ENCODE measurements around the gene RAB28.

The RAB28 gene

GRCh38 chr4:13509442-13509841 lies 25.3 kb upstream of the RAB28 start:
- DNase-seq (ENCODE audit: low spot score), result no peak

GRCh38 chr4:13504374-13504773 lies 20.2 kb upstream of the RAB28 start:
- DNase-seq (ENCODE audit: low spot score), result no peak

DNA sequence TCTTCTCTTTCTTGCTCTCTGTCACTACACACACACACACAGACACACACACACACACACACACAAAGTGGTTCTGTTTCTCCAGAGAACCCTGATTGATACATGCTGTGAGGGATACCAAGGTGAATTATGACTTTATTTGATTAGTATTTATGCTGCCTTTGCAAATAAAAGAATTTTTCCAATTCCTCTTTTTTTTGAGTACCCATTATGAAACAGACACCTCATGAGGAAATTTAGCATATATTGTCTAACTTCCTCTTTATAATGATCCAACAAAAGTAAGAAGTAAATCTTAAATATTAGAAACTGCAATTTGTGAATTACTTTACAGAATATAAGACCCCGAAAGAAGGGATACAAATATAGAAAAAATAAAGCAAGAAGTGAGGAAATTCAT lies 14.3 kb upstream of the RAB28 start:
- no peak for DNase-seq (ENCODE audit: low spot score)

GRCh38 chr4:13496605-13497004 lies 12.5 kb upstream of the RAB28 start:
- DNase-seq (ENCODE audit: low spot score), result no peak

DNA sequence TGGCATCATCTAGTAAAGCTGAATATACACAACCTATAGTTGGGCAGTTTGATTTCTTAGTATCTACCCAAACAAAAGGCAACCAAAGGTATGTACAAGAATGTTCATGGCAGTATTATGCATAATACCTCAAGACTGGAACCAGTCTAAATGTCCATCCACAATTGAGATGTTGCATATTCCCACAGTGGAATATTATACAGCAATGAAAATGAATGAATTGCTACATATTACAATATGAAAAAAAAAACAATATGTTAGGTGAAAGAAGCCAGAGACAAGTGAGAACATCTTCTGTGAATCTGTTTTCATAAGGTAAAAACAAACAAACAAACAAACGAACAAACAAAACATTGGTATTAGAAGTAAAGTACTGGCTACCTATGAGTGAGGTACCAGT lies 11.6 kb upstream of the RAB28 start:
- DNase-seq (ENCODE audit: low spot score), result no peak

GRCh38 chr4:13493793-13494192 lies 9.7 kb upstream of the RAB28 start:
- no peak for DNase-seq (ENCODE audit: low spot score)

DNA sequence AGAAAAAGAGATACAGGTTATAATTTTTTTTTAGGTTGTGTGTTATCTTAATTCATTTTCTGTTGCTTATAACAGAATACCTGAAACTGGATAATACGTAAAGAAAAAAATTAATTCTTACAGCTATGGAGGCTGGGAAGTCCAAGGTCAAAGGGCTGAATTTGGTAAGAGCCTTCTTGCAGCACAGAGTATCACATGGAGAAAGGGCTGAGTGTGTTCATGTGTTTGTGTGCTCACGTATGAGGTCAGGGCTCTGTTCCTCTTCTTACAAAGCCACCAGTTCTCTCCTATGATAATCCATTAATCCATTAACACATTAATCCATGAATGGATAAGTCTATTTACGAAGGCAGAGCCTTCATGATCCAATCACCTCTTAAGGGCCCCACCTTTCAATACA lies 8.6 kb upstream of the RAB28 start:
- no peak for DNase-seq (ENCODE audit: low spot score)

DNA sequence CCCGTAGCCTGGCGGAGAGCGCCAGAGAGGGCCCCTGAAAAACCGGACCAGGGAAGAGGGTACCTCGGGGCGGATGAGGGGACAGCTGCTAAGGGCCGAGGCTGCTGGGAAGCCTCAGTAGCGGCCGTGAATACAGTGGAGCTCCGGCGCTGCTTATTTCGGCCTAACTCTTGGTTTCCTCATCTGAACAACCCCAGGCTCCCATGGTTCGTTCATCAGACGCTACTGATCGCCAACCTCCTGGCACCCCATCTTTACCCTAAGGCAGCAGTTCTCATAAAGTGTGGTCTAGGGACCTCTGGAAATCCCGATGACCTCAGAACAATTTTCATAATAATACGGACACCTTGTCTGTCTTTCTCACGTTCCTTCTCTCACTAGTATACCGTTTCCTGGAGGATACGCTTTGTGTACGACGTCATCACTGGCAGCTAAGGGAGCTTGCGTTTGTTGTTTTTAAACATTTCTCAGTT lies 645 bp upstream of the RAB28 start:
- peak; percentile 14 for DNase-seq (ENCODE audit: low spot score)

GRCh38 chr4:13483768-13484121 lies 395 bp downstream of the RAB28 start:
- DNase-seq (ENCODE audit: low spot score), result peak; percentile 57

- DNase-seq (ENCODE audit: low spot score), result no peak
Observed at GRCh38 chr4:13483136-13483767, 888 bp downstream of the RAB28 start.

- no peak for DNase-seq (ENCODE audit: low spot score)
Observed at GRCh38 chr4:13481569-13481968, 2.6 kb downstream of the RAB28 start.

DNA sequence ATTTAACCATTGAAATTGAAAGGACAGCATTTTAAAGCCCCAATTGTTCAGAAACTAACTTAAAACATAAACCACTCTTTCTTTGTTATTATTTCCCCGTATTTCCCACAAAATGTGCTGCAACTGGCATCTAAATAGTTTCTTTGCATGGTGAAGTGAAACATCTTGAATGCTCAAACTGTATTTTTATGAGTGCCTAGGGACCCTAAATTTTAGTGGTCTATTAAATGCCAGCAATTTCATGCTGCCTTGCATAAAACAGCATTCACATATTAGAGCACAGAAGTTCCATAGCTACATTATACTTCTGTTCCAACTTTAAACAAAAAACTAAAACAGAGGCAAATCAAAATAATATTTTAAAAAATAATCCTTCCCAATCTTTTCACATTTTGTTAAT lies 5.4 kb downstream of the RAB28 start:
- DNase-seq (ENCODE audit: low spot score), result no peak

- DNase-seq (ENCODE audit: low spot score), result no peak
Observed at GRCh38 chr4:13478131-13478530, 6.0 kb downstream of the RAB28 start.

DNA sequence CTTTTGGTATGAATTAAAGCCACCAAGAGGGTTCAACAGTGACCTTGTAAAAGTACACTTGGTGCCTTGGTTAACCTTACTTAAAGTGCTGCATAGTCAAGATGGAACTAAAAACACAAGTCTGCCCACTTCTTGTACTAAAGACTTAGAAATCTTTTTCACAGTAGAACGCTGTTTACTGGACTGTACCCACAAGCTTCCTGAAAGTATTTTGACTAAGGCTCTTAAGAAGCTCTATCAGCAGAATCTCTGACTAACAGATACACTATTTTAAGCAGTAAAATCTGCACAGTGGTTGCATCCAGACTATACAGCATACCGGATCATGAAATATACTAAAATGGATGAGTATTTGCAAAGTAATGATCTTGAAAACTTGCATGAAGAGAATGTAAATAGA lies 7.2 kb downstream of the RAB28 start:
- peak; percentile 30 for DNase-seq (ENCODE audit: low spot score)

DNA sequence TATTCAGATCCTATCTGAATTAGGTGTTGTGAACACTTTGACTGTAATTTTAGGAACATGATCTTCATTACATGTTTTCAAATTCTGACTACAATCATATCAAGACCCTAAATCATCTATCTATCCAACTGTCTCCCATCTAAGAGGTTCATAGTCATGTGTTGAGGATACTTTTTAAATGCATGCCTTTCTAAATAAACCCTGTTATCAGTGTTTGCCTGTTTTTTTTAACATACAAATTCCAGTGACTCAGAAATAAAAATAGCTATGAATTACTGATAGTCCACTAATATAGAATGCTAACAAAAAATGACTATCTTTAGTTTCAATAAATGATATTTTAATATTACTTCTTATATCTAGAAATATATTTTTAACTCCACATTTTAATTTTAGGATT lies 8.0 kb downstream of the RAB28 start:
- no peak for DNase-seq (ENCODE audit: low spot score)

GRCh38 chr4:13471400-13471799 lies 12.7 kb downstream of the RAB28 start:
- DNase-seq (ENCODE audit: low spot score), result no peak

DNA sequence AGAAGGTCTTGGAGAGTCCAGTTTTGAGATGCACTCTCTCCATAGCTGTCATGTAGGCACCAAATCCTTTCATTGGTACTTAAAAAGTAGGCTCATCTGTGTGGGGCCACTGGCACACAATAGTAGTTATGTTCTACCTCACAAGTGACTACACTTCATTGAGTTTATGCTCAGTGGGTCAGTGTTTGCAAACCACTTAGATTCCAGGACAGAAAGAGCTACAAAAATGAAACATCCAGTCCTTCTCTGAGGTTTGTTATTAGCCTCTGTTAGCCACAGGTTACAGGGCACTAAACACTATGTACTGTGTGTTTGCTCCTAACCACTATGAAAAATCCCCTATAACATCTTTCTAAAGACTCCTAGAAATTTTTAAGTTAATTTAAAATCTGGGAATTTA lies 13.8 kb downstream of the RAB28 start:
- no peak for DNase-seq (ENCODE audit: low spot score)

DNA sequence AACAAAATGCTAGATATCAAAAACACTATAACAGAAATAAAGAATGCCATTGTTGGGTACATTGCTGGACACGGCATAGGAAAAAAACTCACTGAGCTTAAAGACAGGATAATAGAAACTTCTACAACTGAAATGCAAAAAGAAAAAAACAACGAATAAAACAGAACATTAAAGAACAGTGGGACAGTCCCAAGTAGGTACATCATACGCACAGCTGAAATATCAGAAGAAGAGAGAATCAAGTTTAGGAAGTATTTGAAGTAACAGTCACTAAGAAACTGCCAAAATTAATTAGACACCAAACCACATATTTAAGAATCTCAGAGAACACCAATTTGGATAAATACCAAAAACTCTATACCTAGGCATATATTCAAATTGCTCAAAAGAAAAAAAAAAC lies 19.2 kb downstream of the RAB28 start:
- DNase-seq (ENCODE audit: low spot score), result no peak

- DNase-seq (ENCODE audit: low spot score), result no peak
Observed at GRCh38 chr4:13464543-13464942, 19.6 kb downstream of the RAB28 start.

DNA sequence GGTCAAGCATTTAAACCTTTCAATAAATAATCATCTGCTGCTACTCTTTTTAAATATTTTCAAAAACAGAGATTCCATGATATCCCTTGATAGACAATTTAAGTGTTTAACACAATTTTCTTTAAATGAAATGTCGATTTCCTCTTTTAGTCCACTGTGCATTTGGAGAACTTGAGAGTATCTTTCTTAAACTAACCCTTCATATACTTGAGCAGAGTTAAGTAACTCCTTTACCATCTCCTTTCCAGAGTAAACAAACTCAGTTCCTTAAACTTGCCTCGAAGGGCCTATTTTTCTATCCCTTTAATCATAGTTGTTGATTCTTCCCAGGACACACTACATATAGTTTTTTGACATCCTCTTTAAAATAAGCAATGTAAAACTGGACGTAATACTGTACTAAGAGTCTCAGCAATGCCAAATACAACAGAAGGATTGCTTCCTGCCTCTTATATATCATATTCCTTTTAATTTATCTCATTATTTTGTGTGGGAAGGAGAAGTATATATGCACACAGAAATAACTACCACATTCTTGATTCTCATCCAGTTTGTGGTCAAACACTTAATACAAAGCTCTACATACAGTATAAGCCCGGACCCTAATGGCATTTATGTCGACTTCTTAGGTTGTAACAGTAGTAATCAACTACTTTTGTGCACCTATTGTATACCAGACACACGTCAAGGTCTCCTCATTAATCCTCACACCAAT lies 22.8 kb downstream of the RAB28 start:
- no peak for DNase-seq (ENCODE audit: low spot score)

DNA sequence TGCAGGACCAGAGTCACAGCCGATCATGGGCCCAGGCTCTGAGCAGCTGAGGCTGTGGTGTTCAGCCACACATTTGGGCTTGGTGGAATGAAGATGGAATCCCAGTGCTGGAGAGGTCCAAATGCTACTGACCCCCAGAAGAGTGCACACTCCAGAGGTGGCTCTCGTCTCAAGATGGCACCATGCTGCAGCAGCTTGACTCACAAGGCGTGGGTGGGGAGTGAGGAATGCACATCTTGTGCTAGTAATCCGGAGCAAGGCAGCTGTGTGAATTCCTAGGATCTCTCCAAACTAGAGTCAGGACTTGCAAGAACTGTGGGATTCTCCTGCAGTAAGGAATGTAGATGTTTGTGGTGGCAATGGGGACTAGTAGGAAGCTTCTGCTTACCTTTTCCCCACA lies 28.7 kb downstream of the RAB28 start:
- DNase-seq (ENCODE audit: low spot score), result no peak

GRCh38 chr4:13454786-13455185 lies 29.4 kb downstream of the RAB28 start:
- DNase-seq (ENCODE audit: low spot score), result no peak

GRCh38 chr4:13452927-13453579 lies 31.1 kb downstream of the RAB28 start:
- no peak for DNase-seq (ENCODE audit: low spot score)

- DNase-seq (ENCODE audit: low spot score), result no peak
Observed at GRCh38 chr4:13449590-13449989, 34.5 kb downstream of the RAB28 start.

All from AG08395 (cell line).